NCI-H1417 treated with DMSO at 0.1 percent for 48 hours (cell line): ENCODE measurements around the gene GBP4.
"Not testable (repeated sequence)": the region's sequence is repeated elsewhere in the genome, so short reads cannot be mapped to it uniquely, and the experiment has no call there.

Experiments used
- DNase-seq: peaks from one replicate; lab custom pipeline; 2025; lab: John Stamatoyannopoulos, UW

GBP4 gene, protein sequence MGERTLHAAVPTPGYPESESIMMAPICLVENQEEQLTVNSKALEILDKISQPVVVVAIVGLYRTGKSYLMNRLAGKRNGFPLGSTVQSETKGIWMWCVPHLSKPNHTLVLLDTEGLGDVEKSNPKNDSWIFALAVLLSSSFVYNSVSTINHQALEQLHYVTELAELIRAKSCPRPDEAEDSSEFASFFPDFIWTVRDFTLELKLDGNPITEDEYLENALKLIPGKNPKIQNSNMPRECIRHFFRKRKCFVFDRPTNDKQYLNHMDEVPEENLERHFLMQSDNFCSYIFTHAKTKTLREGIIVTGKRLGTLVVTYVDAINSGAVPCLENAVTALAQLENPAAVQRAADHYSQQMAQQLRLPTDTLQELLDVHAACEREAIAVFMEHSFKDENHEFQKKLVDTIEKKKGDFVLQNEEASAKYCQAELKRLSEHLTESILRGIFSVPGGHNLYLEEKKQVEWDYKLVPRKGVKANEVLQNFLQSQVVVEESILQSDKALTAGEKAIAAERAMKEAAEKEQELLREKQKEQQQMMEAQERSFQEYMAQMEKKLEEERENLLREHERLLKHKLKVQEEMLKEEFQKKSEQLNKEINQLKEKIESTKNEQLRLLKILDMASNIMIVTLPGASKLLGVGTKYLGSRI

DNA sequence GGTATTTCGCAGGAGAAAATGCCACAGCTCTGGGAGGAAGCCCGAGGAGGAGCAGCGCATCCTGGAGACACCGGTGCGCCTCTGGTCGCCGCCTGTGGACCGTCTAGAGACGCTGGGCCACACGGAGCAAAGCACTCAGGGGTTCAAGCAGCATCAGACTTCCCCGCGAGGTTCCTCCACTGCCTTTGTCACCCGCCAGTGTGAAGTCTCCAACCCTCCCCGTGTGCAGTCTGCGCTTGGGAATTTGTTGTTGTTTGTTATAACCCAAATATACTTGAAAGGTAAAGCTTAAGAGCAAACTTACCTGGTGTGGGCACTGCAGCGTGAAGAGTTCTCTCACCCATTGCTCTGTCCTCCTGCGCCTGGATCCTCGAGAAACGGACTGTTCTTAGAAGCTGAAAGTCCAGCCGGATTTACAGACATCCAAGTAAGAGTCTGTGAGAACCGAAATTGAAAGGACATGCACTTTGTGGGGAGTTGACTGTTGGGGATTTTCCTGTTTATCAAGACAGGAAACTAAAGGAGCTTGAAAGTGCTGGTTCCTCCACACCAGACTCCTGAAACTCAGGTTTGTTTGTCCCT lies at the start of gene GBP4:
TSS of gene GBP4 (minus strand) at position 452 of the 582 bp plus-strand sequence. CDS start at position 344, 108 bp downstream.
- no peak for DNase-seq

GRCh38 chr1:89243046-89243445 lies 44.3 kb upstream of the GBP4 start:
- DNase-seq: no peak

- no peak for DNase-seq
Measured at GRCh38 chr1:89221341-89221740, 22.6 kb upstream of the GBP4 start.

- not testable (repeated sequence) for DNase-seq
Measured at GRCh38 chr1:89219851-89220250, 21.1 kb upstream of the GBP4 start.

GRCh38 chr1:89218941-89219340 lies 20.2 kb upstream of the GBP4 start:
- not testable (repeated sequence) for DNase-seq

- DNase-seq: no peak
Measured at GRCh38 chr1:89213347-89213746, 14.6 kb upstream of the GBP4 start.

DNA sequence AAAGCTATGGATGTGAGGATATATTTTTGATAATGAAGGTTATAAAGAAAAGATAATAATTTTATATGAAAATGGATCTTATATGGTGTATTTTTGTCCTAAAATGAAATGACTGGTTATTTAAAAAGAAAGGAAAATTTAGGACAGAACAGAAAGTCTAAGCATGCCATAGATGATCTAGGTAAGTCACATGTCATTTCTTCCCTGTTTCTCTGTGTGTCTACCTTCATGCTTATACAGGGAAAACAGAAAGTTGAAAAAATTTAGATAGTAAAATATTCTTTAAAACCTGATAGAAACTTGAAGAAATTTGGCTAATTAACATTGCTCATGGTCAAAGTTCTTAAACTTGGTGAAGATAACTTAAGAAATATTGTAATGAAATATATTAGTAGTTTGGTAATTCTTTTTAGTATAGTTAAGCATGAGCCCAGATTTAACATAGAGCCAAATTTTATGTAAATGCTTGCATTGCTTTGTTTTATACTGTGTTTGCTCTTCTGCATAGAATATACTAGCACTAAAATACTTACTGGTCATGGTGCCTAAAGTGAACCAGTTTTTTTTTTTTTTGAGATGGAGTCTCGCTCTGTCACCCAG lies 12.4 kb upstream of the GBP4 start:
- DNase-seq: no peak

DNA sequence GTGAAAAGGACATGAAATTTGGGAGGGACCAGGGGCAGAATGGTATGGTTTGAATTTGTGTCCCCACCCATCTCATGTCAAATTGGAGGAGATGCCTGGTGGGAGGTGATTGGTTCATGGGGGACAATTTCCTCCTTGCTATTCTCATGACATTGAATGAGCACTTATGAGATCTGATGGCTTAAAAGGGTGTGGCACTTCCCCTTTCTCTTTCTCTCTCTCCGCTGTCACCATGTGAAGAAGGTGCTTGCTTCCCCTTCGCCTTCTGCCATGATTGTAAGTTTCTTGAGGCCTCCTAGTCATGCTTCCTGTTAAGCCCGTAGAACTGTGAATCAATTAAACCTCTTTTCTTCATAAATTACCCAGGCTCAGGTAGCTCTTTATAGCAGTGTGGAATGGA lies 7.6 kb upstream of the GBP4 start:
- DNase-seq: no peak

- DNase-seq: no peak
Measured at GRCh38 chr1:89203166-89203565, 4.4 kb upstream of the GBP4 start.

DNA sequence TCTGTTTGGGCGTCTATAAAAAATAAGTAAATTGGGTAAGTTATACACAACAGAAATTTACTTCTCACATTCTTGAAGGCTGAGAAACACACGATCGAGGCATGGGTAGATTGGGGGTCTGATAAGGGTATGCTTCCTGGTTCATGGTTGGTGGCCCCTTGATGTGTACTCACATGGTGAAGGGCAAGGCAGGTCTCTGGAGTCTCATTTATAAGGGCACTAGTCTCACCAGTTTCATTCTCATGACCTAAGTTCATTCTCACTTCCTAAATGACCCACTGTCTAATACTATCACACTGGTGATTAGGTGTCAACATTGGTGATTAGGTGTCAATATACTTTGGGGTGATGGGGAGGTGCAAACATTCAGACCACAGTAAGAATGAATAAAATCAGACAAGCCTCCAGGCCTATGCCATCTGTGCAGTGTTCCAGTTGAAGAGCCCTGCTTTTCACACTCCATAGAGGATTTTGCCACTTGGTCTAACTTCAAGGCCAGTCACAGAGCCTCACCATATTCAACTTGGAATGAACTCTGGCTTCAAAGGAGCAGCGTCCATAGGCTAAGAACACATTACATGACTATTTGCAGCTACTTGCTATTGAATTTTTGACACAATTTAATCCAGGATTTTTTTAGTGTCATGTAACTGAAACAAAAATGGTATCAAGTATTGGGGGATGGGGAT lies 2.5 kb upstream of the GBP4 start:
- no peak for DNase-seq

- no peak for DNase-seq
Measured at GRCh38 chr1:89200663-89201062, 1.9 kb upstream of the GBP4 start.

GRCh38 chr1:89199525-89200031 lies 836 bp upstream of the GBP4 start:
- no peak for DNase-seq

GRCh38 chr1:89198081-89198480 lies 661 bp downstream of the GBP4 start:
- no peak for DNase-seq

DNA sequence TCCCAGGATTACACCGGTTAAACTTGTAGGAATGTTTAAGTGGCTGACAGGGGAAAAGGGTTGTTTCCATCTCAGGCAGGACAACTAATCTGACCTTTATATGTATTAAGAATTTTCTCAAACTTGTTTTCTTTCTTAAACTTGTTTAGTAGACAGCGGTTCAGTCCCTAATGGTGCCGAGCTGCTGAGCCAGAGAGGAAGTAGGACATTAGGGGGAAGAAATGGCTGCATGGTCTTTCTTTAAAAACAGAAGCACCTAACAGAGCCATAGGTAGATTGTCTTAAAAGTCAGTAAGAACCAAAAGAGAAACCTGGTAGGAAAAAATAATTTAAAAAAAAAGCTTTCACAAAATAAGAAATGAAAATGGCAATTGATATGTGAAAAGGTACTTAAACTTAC lies 3.3 kb downstream of the GBP4 start:
- no peak for DNase-seq

GRCh38 chr1:89191314-89191713 lies 7.4 kb downstream of the GBP4 start:
- no peak for DNase-seq

GRCh38 chr1:89190017-89190416 lies 8.7 kb downstream of the GBP4 start:
- no peak for DNase-seq

DNA sequence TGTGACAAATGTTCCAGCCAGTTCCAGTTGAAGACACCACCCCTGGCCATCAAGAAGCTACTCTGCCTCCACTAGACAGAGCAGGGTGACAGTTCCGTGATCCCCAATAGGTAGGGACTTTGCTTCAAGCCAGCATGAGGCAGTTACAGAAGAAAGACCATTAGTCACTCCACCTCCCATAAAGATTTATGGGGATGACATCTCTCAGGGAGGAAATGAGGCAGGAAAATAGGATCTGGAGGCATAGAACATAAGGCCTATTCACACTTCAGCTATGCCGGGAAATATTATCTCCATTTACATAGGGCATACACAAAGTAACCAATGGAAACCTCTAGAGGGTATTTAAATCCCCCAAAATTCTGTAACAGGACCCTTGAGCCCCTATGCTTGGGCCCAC lies 19.4 kb downstream of the GBP4 start:
- no peak for DNase-seq

GRCh38 chr1:89176971-89177370 lies 21.8 kb downstream of the GBP4 start:
- DNase-seq: no peak

GRCh38 chr1:89175601-89176256 lies 23.0 kb downstream of the GBP4 start, which contains the start of gene GBP7:
Gene GBP7 (minus strand): TSS chr1:89176003. CDS start chr1:89171935, 4,068 bp downstream.
- DNase-seq: no peak

DNA sequence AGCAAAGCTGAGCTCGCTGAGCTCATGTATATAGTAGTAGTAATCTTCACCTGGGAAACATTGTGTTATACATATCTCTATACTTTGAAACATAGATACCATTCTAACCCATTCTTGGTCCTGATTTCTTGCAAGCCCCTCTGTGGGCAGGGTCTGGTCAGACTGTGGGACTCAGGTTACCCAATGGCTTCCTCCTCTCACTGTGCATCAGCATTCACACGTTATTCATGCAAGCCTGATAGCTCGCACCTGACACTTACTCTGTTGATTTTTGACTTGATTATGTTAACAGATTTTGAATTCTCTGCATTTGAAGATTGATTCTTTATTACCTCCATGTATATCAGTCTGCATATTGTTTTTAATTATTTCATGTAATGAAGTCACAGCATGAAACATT lies 24.3 kb downstream of the GBP4 start:
- DNase-seq: no peak

GRCh38 chr1:89172468-89173143 lies 26.1 kb downstream of the GBP4 start:
- DNase-seq: no peak
